Astrocyte (in vitro differentiated cells and primary cell): Measurements from ENCODE around the gene EGLN3.

Experiments
- CTCF ChIP-seq: IDR thresholded peaks from 2 replicates; pipeline ENCODE4 v1.5.1; 2011; ENCODE audit warnings: low read depth, mild to moderate bottlenecking, inconsistent platforms, low read length, moderate library complexity; ENCODE audit not compliant: insufficient read depth
- EZH2 ChIP-seq: IDR thresholded peaks from 2 replicates; pipeline ENCODE4 v1.6.1; 2012; ENCODE audit warnings: mild to moderate bottlenecking, low read length, inconsistent platforms; ENCODE audit not compliant: insufficient read depth

GRCh38 chr14:33914676-33915516 lies 36.0 kb downstream of the EGLN3 start:
- TF ChIP-seq CTCF: no peak
- no peak for TF ChIP-seq EZH2
